ENCODE results near the gene AKAIN1. TPM values are rescaled to one million over a fixed set of nuclear protein-coding genes. Genes with fewer than 3 reads are reported as not detected.

The AKAIN1 gene
- total RNA-seq, 4 donors from 2014 or later = not detected

GRCh38 chr18:5122272-5122671, 74.8 kb downstream of the AKAIN1 start:
- intact Hi-C loops (cut with DNase I) = no loop called here
- DNase-seq = no peak
- 23 to 28% methylated on average over 2 of the region's 2 CpGs for WGBS, 2 donors

DNA sequence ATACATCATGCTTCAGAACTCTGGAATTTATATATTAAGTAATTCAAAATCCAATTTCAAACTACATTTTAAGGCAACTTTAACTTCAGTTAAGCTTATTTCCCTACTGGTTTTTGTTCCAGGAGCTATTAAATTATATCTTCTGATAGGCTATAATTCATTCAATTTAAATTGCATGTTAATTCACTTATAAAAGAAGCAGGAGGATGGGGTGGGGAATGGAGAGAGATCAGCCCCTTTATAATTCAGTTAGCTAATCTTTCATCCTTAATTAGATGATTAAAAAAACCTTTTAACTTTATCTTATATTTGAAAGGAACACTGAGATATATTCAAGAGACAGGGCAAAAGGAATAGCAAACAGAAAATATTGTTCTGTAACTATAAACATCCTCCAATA, 86.8 kb downstream of the AKAIN1 start:
- Histone ChIP-seq H3K27me3 (no peaks in the 10 kb centered on the region), H3K27ac (no peak overlapping the region), H3K36me3 (no peaks in the 10 kb centered on the region), H3K4me1 (no peaks in the 10 kb centered on the region), H3K4me3 (replicated peaks in 1 of 3) (no peak overlapping the region), H3K9me3 (no peaks in the 10 kb centered on the region)
- intact Hi-C loops (cut with DNase I) = no loop called here
- TF ChIP-seq, protein P1, sequence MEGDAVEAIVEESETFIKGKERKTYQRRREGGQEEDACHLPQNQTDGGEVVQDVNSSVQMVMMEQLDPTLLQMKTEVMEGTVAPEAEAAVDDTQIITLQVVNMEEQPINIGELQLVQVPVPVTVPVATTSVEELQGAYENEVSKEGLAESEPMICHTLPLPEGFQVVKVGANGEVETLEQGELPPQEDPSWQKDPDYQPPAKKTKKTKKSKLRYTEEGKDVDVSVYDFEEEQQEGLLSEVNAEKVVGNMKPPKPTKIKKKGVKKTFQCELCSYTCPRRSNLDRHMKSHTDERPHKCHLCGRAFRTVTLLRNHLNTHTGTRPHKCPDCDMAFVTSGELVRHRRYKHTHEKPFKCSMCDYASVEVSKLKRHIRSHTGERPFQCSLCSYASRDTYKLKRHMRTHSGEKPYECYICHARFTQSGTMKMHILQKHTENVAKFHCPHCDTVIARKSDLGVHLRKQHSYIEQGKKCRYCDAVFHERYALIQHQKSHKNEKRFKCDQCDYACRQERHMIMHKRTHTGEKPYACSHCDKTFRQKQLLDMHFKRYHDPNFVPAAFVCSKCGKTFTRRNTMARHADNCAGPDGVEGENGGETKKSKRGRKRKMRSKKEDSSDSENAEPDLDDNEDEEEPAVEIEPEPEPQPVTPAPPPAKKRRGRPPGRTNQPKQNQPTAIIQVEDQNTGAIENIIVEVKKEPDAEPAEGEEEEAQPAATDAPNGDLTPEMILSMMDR (IDR thresholded peaks at IDR 0.05) = no peak
- no peak for TF ChIP-seq POLR2A (IDR thresholded peaks at IDR 0.05)
- DNase-seq = no peak

More at GRCh38 chr18:5122272-5122671, 74.8 kb downstream of the AKAIN1 start:
- no peaks in the 10 kb centered on the region for H3K36me3 ChIP-seq
- H3K9me3 ChIP-seq = no peaks in the 10 kb centered on the region
- H3K27ac ChIP-seq = no peak overlapping the region
- no peak overlapping the region for H3K4me3 ChIP-seq (replicated peaks in 1 of 3)
- no peaks in the 10 kb centered on the region for H3K4me1 ChIP-seq
- no peaks in the 10 kb centered on the region for H3K27me3 ChIP-seq
- no peak for TF ChIP-seq POLR2A (IDR thresholded peaks at IDR 0.05)
- TF ChIP-seq, protein P1 (IDR thresholded peaks at IDR 0.05) = no peak

DNA sequence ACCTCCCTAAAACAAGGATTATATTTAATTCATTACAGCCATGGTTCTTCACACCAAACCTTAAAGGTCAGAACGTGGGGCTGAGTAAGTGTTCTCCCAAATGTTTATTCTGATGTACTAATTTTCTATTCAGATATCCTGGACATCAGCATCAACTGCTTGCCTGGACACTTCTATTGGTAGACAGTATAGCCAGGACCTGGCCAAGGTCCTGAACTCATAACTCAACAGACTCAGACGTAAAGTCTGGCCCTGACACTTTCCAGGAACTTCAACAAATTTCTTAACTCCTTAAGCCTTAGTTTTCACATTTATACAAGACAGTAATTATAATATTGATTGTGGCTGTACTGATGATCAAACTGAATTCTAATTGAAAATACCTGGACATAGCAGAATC, 89.1 kb downstream of the AKAIN1 start:
- H3K4me1 ChIP-seq = no peaks in the 10 kb centered on the region
- H3K4me3 ChIP-seq (replicated peaks in 1 of 3) = no peak overlapping the region
- 8 to 11% methylated on average over 2 of the region's 2 CpGs for WGBS, 2 donors
- H3K36me3 ChIP-seq = no peaks in the 10 kb centered on the region
- intact Hi-C loops (cut with DNase I) = no loop called here
- H3K9me3 ChIP-seq = no peaks in the 10 kb centered on the region
- H3K27me3 ChIP-seq = no peaks in the 10 kb centered on the region
- DNase-seq = no peak
- TF ChIP-seq, protein P1 (IDR thresholded peaks at IDR 0.05) = no peak
- TF ChIP-seq POLR2A (IDR thresholded peaks at IDR 0.05) = no peak
- H3K27ac ChIP-seq = no peak overlapping the region

GRCh38 chr18:5106730-5107129, 90.3 kb downstream of the AKAIN1 start:
- no peak for TF ChIP-seq POLR2A (IDR thresholded peaks at IDR 0.05)
- TF ChIP-seq, protein P1 (IDR thresholded peaks at IDR 0.05) = no peak
- DNase-seq = no peak
- Histone ChIP-seq H3K4me3 (replicated peaks in 1 of 3) (no peak overlapping the region), H3K9me3 (no peaks in the 10 kb centered on the region), H3K27me3 (no peaks in the 10 kb centered on the region), H3K4me1 (no peaks in the 10 kb centered on the region), H3K36me3 (no peaks in the 10 kb centered on the region), H3K27ac (no peak overlapping the region)
- intact Hi-C loops (cut with DNase I) = no loop called here
- WGBS, 2 donors = 17 to 52% methylated on average over 1 of the region's 1 CpG

GRCh38 chr18:5104246-5104645, 92.8 kb downstream of the AKAIN1 start:
- WGBS, 2 donors = 55 to 59% methylated on average over 3 of the region's 3 CpGs
- Histone ChIP-seq H3K4me1 (no peaks in the 10 kb centered on the region), H3K27ac (no peak overlapping the region), H3K36me3 (no peaks in the 10 kb centered on the region), H3K4me3 (replicated peaks in 1 of 3) (no peak overlapping the region), H3K27me3 (no peaks in the 10 kb centered on the region), H3K9me3 (no peaks in the 10 kb centered on the region)
- DNase-seq = no peak
- TF ChIP-seq, protein P1 (IDR thresholded peaks at IDR 0.05) = no peak
- no peak for TF ChIP-seq POLR2A (IDR thresholded peaks at IDR 0.05)
- intact Hi-C loops (cut with DNase I) = no loop called here
